ENCODE measurements around the gene ROCK1. TPM values are rescaled to one million over a fixed set of nuclear protein-coding genes. Genes with fewer than 3 reads are reported as not detected.

Gene ROCK1
- total and polyA plus RNA-seq, 2 of the 8 experiments (the other 6 are each of a cell fraction or from before 2014, with no cell fraction given) = 4.2 to 48.9 TPM

DNA sequence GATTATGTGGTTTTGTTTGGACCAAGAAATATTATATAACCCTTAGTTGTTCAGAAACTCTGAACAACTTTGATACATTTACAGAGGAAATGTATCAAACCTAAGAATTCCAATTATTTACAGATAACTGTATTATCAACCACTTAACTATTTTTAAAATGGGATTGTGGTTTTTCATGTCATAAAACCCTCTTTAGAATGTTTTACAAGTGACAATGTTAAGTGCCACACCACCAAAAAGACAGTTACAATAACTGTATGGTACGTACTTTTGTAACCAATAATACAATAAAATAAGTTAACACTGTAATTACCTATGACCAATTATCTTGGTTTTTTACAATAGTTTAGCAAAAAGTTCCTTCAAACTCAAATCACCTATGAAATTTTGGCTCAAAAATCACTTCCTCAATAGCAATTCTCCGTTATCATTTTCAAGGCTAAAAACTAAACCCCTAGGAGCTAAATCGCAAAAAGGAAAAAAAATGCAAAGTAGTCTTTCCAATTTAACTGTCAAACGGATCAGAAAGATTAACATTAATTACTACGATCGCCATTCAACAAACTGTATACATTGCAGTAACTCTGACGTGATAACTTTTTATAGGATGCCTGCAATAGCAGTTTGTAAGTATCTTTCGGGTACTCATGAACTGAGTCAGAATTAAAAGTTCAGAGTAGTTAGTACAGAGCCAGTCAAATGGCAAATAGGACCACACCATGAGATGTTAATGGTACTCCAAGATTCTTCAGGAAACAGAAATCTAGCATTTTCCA is 1.5 kb downstream of the ROCK1 start (continued):
- TF ChIP-seq GTF2F1 (IDR thresholded peaks at IDR 0.05; ENCODE audit: borderline replicate concordance, low read depth, low read length) = no peak

All from H1 (cell line).